Measurements from ENCODE around the gene APBA1. TPM values are rescaled to one million over a fixed set of nuclear protein-coding genes. Genes with fewer than 3 reads are reported as not detected.

Gene APBA1
- total and polyA plus RNA-seq, 2 of the 4 experiments (the other 2 are of a cell fraction): 3.8 to 5.1 TPM

- POLR2A ChIA-PET (ENCODE audit: unreplicated experiment): no interaction called here
- H3K23ac ChIP-seq (ENCODE audit: low read depth, low read length): no peak overlapping the region
- no peak overlapping the region for H3K9ac ChIP-seq (ENCODE audit: low read depth, low read length)
- no peak overlapping the region for H3K56ac ChIP-seq (ENCODE audit: extremely low read depth, insufficient read depth, low read length)
- ATAC-seq (ENCODE audit: low read depth) (no peak), DNase-seq (no peak)
- no peak overlapping the region for H3K14ac ChIP-seq (replicated peaks; ENCODE audit: low read depth, low read length)
- BruUV-seq (replicated peaks): no TSS peak
- H3K27ac ChIP-seq (ENCODE audit: insufficient read depth, low read length): no peak overlapping the region
- no peaks in the 10 kb centered on the region for H3K9me1 ChIP-seq (ENCODE audit: insufficient read depth, low read length)
- WGBS, 2 experiments (ENCODE audit: extremely low coverage in 2 of 2, insufficient read length in 1 of 2): no CpG with 5 or more reads among the region's 9 CpGs
- H3K4me3 ChIP-seq (ENCODE audit: insufficient read depth, low read depth, low read length): no peak overlapping the region
- no peak overlapping the region for H4K5ac ChIP-seq (ENCODE audit: low read depth, low read length)
- CTCF ChIA-PET: no interaction called here
- H2BK5ac ChIP-seq (ENCODE audit: low read depth, low read length, poor library complexity, severe bottlenecking): no peak overlapping the region
- H2BK120ac ChIP-seq (ENCODE audit: low read depth, low read length): no peak overlapping the region
- H3K18ac ChIP-seq (ENCODE audit: low read depth, low read length): no peak overlapping the region
- no peaks in the 10 kb centered on the region; the same call in 1 of the 2 replicates for H3K4me1 ChIP-seq (ENCODE audit: control insufficient read depth, insufficient read depth, low read length)
- H3K36me3 ChIP-seq (ENCODE audit: control insufficient read depth, insufficient read depth, low read length): no peaks in the 10 kb centered on the region
- H4K20me1 ChIP-seq (ENCODE audit: insufficient read depth, low read length): no peaks in the 10 kb centered on the region
- no peaks in the 10 kb centered on the region for H3K9me3 ChIP-seq (ENCODE audit: control insufficient read depth, insufficient read depth, low read length)
- TF ChIP-seq RAD21 (IDR thresholded peaks at IDR 0.05; ENCODE audit: low read length) (no peak), CHD1 (IDR thresholded peaks at IDR 0.05; ENCODE audit: low read depth, low read length) (no peak), USF2 (IDR thresholded peaks at IDR 0.05; ENCODE audit: low read depth, low read length) (no peak), MXI1 (IDR thresholded peaks at IDR 0.05; ENCODE audit: borderline replicate concordance, low read depth, low read length) (no peak), RCOR1 (IDR thresholded peaks at IDR 0.05; ENCODE audit: insufficient replicate concordance, low read length) (no peak), RFX5 (IDR thresholded peaks at IDR 0.05; ENCODE audit: low read depth, low read length) (no peak), ELK1 (IDR thresholded peaks at IDR 0.05; ENCODE audit: borderline replicate concordance, low read depth, low read length) (no peak)
- H4K8ac ChIP-seq (ENCODE audit: low read depth in 2 of 2, low read length in 2 of 2): no peak overlapping the region
- H2AFZ ChIP-seq (replicated peaks; ENCODE audit: low read length, poor library complexity): no peak overlapping the region
- H2AK5ac ChIP-seq (ENCODE audit: low read depth, low read length): no peak overlapping the region
- in situ Hi-C loops (cut with MboI; ENCODE audit: low sequenced_read_pairs) (no loop called here), intact Hi-C loops (cut with micrococcal nuclease) (no loop called here), dilution Hi-C loops (cut with HindIII; ENCODE audit: low sequenced_read_pairs, unreplicated experiment) (no loop called here)
- H4K91ac ChIP-seq (ENCODE audit: insufficient read depth, low read depth, low read length): no peak overlapping the region
- H3K4me2 ChIP-seq (ENCODE audit: low read depth, low read length): no peak overlapping the region
- H3K79me1 ChIP-seq (ENCODE audit: low read depth in 1 of 2, low read length in 2 of 2): no peaks in the 10 kb centered on the region
- no peak overlapping the region for H2BK20ac ChIP-seq (ENCODE audit: low read depth, low read length)
- no peak overlapping the region for H2BK15ac ChIP-seq (ENCODE audit: low read depth, low read length)
- no peak overlapping the region for H2AK9ac ChIP-seq (replicated peaks; ENCODE audit: low read depth, low read length, poor library complexity)
- H3K27me3 ChIP-seq (ENCODE audit: control insufficient read depth, insufficient read depth, low read length): no peaks in the 10 kb centered on the region
- no peak overlapping the region for H3K4ac ChIP-seq (ENCODE audit: low read depth, low read length)
Observed at GRCh38 chr9:69470186-69470977, 201.8 kb downstream of the APBA1 start.

Data from IMR-90 (cell line).